Subcutaneous abdominal adipose tissue (tissue), 5 donors: ENCODE results near the gene SLC37A3.
"Not testable (repeated sequence)": the region's sequence is repeated elsewhere in the genome, so short reads cannot be mapped to it uniquely, and the experiment has no call there.

Experiments used
- H3K27ac ChIP-seq: one replicate; pipeline ENCODE4 v1.7.0; 2013; ENCODE audit warnings: low read depth, mild to moderate bottlenecking, inconsistent platforms, low read length, moderate library complexity
- H3K27me3 ChIP-seq, 5 donors: one replicate each; pipeline ENCODE4 v1.7.0; 2013; ENCODE audit warnings: low read length in 5 of 5, inconsistent platforms in 1 of 5; ENCODE audit not compliant: control insufficient read depth in 5 of 5, insufficient read depth in 4 of 5
- H3K36me3 ChIP-seq, 5 donors: one replicate each; pipeline ENCODE4 v1.7.0; 2013; ENCODE audit warnings: low read length in 5 of 5; ENCODE audit not compliant: control insufficient read depth in 5 of 5, insufficient read depth in 5 of 5
- H3K4me1 ChIP-seq, 5 donors: one replicate each; pipeline ENCODE4 v1.7.0; 2013; ENCODE audit warnings: low read length in 5 of 5, mild to moderate bottlenecking in 3 of 5, moderate library complexity in 1 of 5; ENCODE audit not compliant: control insufficient read depth in 5 of 5, insufficient read depth in 5 of 5
- H3K4me3 ChIP-seq, 5 donors: one replicate each; pipeline ENCODE4 v1.7.0; 2013; ENCODE audit warnings: low read length in 5 of 5, low read depth in 1 of 5
- H3K9ac ChIP-seq, 5 donors: one replicate each; pipeline ENCODE4 v1.7.0; 2013; ENCODE audit warnings: low read length in 5 of 5, mild to moderate bottlenecking in 4 of 5, moderate library complexity in 3 of 5
- H3K9me3 ChIP-seq, 5 donors: one replicate each; pipeline ENCODE4 v1.7.0; 2013; ENCODE audit warnings: low read length in 5 of 5; ENCODE audit not compliant: control insufficient read depth in 5 of 5
- donor health status: healthy.
- donor health status: healthy.
- donor health status: healthy.
- donor health status: healthy.
- donor health status: healthy.

Gene SLC37A3

DNA sequence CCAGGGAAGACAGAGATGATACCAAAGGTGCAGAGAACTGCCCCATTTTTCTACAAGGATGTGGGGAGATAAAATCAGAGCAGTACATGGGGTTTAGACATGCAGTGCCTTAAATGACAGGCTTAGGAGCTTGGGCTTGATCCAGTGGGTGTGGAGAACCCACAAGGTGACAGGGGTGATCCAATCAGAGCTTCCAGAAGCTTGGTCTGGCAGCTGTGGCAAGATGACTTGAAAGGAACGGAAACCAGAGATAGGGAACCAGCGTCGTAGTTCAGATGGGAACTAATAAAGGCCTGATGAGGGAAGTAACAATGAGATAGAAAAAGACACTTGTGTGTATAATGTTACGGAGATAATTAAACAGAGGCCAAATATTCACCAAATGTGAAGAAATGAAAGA lies 80.7 kb downstream of the SLC37A3 start:
- no peak overlapping the region for H3K27ac ChIP-seq
- no peak overlapping the region for H3K9ac ChIP-seq
- H3K4me1 ChIP-seq: peaks cover 2 to 21% (median 18%) of the 10 kb centered on the region in 5 donors

DNA sequence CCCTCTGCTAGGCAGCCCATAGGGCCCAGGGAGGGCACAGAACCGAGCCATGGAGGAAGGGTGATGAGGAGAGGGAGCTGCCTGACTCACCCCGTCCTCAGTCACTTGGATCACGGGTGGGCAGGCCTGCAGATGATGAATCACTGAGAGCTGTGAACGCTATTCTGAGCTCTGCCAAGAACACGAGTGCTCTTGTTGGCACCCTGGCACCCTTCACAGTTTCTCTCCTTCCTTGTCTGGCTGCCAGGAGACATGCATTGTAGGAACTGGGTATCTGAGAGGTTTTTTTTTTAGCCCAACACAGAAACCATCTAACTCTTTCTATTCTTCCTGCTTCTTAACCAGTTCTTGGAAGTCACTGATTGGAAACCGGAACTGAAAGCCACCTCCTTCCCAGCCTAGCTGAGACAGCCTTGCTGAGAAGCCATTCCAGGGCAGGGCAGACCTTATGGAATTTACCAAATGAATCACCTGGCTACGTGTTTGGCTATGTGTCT lies 82.1 kb downstream of the SLC37A3 start:
- Histone ChIP-seq H3K27ac (peak overlapping the region; percentile 18), H3K9me3 (peaks cover 0 to 7% (median 3%) of the 10 kb centered on the region in 5 donors), H3K9ac (peak overlapping the region in 3 of 5 donors; percentile 28 to 42 (median 41)), H3K27me3 (no peaks in the 10 kb centered on the region), H3K4me1 (peaks cover 2 to 21% (median 18%) of the 10 kb centered on the region in 5 donors), H3K36me3 (no peaks in the 10 kb centered on the region), H3K4me3 (peak overlapping the region; percentile 4 to 50 (median 31))

More for the DNA sequence above, 80.7 kb downstream of the SLC37A3 start:
- Histone ChIP-seq H3K27me3 (no peaks in the 10 kb centered on the region), H3K9me3 (no peaks in the 10 kb centered on the region), H3K4me3 (no peak overlapping the region), H3K36me3 (no peaks in the 10 kb centered on the region)

DNA sequence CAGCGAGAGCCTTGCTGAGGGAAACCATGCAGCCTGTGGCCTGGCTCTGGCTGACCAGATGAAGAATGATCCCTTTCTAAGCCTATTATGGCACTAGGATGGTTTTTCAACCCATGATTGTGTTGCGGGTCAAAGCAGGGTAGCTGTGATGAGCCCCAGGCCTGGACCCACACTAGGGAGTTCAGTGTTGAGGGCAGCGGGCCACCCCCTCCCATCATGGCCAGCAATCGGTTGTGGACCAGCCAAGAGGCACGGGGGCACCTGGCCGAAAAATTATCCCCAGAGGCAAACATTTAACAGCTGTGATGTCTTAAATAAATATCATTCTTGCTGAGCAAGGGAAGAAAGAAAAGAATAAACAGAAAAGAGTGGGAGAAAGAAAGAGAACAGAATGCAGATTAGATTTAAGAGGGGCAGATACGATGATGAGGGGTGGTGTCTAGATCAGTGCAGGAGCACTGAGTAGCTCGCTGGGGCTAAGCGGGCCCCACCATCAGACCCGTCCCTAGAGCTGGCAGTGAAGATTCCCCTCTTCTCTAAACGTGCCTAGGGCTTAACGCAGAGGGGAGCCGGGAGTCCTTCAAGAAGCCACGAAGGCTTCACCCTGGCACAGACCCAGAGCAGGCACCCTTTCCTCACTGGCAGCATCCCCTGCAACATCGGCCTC lies 82.7 kb downstream of the SLC37A3 start:
- Histone ChIP-seq H3K9ac (peak overlapping the region in 2 of 5 donors; percentile 26 to 28), H3K4me3 (peak overlapping the region; percentile 4 to 50 (median 31)), H3K27ac (peak overlapping the region; percentile 18)

DNA sequence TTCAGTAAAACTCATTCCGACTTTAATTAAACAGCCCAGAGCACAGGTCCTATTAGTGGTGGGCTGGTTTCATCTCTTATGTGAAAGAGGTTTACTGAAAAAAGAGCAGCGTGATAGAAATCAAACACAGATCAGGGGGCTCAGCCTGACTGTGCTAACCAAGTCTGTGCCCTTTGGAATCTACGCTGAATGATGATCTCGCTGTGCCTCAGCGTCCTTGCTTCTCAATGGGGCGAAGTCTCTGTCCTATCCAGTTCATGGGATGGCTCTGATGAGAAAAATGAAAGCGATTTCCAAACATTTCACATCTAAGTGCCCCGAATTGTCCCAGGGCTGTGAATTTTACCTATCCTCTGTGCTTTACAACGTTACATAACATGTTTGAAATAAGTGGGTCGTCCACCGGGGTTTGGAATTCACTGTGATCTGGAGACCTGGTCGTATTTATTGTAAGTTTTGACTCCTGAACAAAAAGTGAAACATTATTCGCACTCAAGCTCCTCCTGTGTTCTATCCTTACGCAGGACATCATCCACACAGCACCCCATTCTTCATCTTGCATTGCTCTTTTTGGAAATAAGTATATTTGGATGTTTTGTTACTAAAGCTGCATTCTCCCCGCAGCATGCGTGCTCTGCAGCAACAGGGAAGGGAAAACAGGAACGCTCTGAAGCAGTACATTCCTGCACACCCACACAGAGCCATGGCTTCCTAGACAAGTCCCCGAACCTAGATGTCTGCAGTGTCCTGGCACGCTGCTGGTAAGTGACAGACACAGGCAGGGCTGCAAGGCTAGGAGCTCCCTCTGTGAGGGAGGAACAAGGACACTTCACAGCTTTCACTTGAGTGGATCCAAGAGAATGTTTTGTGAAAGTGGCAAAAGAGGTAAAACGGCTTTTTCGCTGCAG lies 83.5 kb downstream of the SLC37A3 start:
- Histone ChIP-seq H3K4me1 (peaks cover 2 to 21% (median 18%) of the 10 kb centered on the region in 5 donors), H3K27ac (no peak overlapping the region)

More for the DNA sequence above, 82.7 kb downstream of the SLC37A3 start:
- Histone ChIP-seq H3K27me3 (no peaks in the 10 kb centered on the region), H3K4me1 (peaks cover 2 to 21% (median 18%) of the 10 kb centered on the region in 5 donors), H3K36me3 (no peaks in the 10 kb centered on the region), H3K9me3 (peaks cover 0 to 7% (median 3%) of the 10 kb centered on the region in 5 donors)

DNA sequence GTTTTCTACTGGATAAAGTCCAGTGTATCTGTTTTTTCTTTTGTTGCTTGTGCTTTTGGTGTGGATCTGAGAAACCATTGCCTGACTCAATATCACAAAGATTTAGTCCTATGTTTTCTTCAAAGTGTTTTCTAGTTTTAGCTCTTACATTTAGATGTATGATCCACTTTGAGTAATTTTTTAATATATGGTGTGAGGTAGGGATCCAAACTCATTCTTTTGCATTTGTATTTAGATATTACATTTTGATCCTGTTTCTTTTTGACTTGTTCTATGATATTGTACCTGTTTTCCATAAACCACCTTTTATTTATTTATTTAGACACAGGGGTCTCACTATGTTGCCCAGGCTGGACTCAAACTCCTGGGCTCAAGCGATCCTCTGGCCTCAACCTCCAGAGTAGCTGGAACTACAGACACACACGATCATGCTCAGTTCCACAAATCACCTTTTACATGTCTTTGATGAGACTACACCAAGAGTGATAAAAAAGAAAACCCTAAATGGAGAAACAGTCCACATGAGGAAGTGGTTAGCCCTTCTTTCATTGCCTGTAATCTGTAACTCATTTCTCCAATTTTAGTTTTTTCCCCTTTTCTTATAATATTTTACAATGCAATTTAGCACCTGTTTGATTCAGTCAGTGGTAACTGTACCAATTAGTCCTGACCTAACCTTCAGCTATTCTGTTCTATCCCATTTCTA lies 86.0 kb downstream of the SLC37A3 start:
- H3K9me3 ChIP-seq: peaks cover 0 to 7% (median 3%) of the 10 kb centered on the region in 5 donors
- H3K4me1 ChIP-seq: peaks cover 2 to 21% (median 14%) of the 10 kb centered on the region in 5 donors
- no peak overlapping the region for H3K9ac ChIP-seq
- H3K27me3 ChIP-seq: no peaks in the 10 kb centered on the region
- no peaks in the 10 kb centered on the region for H3K36me3 ChIP-seq
- H3K4me3 ChIP-seq: no peak overlapping the region
- no peak overlapping the region for H3K27ac ChIP-seq

More for the DNA sequence above, 83.5 kb downstream of the SLC37A3 start:
- Histone ChIP-seq H3K27me3 (no peaks in the 10 kb centered on the region), H3K9ac (no peak overlapping the region), H3K9me3 (peaks cover 0 to 7% (median 3%) of the 10 kb centered on the region in 5 donors), H3K36me3 (no peaks in the 10 kb centered on the region), H3K4me3 (no peak overlapping the region)

DNA sequence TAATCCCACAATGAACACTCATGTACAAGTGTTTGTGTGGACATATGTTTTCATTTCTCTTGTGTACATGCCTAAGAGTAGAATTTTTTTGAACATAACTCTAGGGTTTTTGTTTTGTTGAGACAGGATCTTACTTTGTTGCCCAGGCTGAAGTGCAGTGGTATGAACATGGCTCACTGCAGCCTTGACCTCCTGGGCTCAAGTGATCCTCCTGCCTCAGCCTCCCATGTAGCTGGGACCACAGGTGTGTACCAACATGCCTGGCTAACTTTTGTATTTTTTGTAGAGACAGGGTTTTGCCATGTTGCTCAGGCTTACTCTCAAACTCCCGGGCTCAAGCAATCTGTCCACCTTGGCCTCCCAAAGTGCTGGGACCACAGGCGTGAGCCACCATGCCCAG lies 87.2 kb downstream of the SLC37A3 start:
- H3K27me3 ChIP-seq, H3K9me3 ChIP-seq, H3K27ac ChIP-seq, H3K9ac ChIP-seq, H3K4me3 ChIP-seq, H3K36me3 ChIP-seq: not testable (repeated sequence)
- peaks cover 0 to 11% (median 11%) of the 10 kb centered on the region in 5 donors for H3K4me1 ChIP-seq

DNA sequence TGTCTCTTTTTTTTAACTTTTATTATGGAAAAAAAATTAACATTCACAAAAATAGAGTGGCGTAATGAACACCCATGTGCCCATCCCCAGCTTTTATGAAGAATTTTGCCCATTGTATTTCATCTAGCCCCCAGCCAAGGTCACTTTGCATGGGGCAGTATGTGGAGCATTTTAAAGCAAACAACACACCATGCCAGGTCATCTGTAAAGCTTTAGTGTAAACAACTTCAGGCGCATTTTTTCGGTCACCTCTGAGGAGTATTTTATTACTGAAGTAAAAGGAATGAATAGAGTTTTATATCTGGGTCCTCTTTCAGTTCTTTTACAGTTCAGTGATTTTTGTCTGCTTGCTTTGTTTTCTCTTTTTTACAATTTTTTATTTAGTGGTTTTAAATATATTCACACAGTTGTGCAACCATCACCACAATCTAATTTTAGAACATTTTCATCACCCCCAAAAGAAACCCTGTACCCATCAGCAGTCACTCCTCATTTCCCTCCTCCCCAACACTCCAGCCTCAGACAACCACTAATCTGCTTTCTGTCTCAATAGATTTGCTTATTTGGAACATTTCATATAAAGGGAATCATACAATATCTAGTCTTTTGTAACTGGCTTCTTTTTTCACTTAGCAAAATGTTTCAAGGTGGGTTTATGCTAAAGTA lies 87.9 kb downstream of the SLC37A3 start:
- H3K27me3 ChIP-seq: no peaks in the 10 kb centered on the region
- H3K9ac ChIP-seq: no peak overlapping the region
- H3K36me3 ChIP-seq: no peaks in the 10 kb centered on the region
- peaks cover 0 to 7% (median 3%) of the 10 kb centered on the region in 5 donors for H3K9me3 ChIP-seq
- no peak overlapping the region for H3K4me3 ChIP-seq
- H3K27ac ChIP-seq: no peak overlapping the region
- peaks cover 0 to 6% (median 4%) of the 10 kb centered on the region in 5 donors for H3K4me1 ChIP-seq

DNA sequence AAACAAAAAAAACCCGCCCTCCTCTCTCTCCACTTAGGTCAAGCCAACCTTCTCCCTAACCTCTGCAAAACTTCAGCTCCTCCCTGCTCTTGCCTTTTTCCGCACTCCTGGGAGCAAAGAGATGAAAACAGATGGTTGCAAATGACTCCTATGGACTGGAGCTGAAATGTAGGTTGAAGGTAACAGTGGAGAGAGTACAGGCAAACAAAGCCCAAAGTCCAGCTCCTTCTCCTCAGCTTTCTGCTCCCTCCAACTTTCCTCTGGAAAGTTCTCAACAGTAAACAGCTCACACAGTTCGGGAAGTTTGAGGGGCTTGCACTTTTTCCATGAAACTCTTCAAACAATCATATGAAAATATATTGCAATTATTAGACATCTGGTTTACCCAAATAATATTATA lies 90.3 kb downstream of the SLC37A3 start:
- Histone ChIP-seq H3K27me3 (no peaks in the 10 kb centered on the region), H3K27ac (no peak overlapping the region), H3K4me3 (no peak overlapping the region), H3K9ac (no peak overlapping the region), H3K36me3 (no peaks in the 10 kb centered on the region), H3K9me3 (peaks cover 0 to 7% (median 3%) of the 10 kb centered on the region in 5 donors), H3K4me1 (peaks cover 0 to 3% (median 0%) of the 10 kb centered on the region in 5 donors)

DNA sequence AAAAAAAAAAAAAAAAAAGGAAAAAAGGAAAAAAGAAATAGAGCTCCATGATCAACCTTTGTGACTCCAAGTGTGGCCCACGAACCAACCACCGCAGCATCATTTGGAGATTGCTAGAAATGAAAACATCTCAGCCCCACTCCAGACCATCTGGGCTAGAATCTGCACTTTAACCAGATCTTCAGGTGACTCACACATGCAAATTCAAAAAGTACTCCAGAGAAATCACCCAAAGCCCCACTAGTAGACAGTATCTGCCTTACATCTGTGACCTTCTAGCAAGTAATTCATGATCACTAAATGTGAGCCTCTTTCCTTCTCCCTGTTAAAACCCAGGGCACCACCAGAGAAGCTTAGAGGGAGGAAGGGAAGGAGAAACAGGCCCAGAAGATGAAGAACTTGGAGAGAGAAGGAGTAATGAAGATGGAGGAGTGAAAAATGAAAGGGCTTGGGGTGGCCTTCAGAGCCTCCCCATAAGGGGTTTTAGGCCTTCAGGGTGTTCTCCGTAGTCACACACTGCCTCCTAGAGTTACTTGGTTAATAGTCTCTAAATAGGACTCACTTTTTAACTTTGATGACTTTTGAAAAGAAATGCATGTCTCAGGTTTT lies 94.0 kb downstream of the SLC37A3 start:
- Histone ChIP-seq H3K27ac (no peak overlapping the region), H3K4me1 (peaks cover 0 to 3% (median 0%) of the 10 kb centered on the region in 5 donors), H3K9ac (peak overlapping the region in 1 of 5 donors; percentile 30), H3K9me3 (no peaks in the 10 kb centered on the region), H3K4me3 (no peak overlapping the region), H3K36me3 (no peaks in the 10 kb centered on the region), H3K27me3 (no peaks in the 10 kb centered on the region)
